ENCODE results near the gene IRAK1. TPM values are rescaled to one million over a fixed set of nuclear protein-coding genes. Genes with fewer than 3 reads are reported as not detected.

Gene IRAK1
- total and polyA plus RNA-seq, 10 of the 15 experiments (the other 5 are each of a cell fraction or from before 2014, with no cell fraction given): 4.2 to 136 (median 39.5) TPM

DNA sequence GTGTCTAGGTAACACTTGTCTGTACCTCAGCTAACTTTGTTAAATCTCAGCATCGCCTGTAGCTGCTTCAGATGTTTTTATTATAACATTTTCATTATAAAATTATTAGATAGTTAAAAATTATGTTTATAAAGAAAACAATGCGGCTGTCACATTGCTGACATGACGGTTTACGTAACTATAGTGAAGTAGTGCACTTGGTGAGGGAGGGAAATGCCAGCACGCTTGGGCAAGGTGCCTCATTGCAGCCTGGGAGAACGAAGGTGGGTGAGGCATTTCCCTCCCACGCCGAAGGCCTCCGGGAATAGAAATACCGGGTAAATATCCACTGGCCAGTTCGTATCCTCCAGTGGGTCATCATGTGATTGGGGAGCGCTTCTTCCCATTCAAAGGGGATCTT lies 31.2 kb downstream of the IRAK1 start (continued):
- TF ChIP-seq NFIC (IDR thresholded peaks at IDR 0.05; ENCODE audit: low read depth, low read length): no peak

DNA sequence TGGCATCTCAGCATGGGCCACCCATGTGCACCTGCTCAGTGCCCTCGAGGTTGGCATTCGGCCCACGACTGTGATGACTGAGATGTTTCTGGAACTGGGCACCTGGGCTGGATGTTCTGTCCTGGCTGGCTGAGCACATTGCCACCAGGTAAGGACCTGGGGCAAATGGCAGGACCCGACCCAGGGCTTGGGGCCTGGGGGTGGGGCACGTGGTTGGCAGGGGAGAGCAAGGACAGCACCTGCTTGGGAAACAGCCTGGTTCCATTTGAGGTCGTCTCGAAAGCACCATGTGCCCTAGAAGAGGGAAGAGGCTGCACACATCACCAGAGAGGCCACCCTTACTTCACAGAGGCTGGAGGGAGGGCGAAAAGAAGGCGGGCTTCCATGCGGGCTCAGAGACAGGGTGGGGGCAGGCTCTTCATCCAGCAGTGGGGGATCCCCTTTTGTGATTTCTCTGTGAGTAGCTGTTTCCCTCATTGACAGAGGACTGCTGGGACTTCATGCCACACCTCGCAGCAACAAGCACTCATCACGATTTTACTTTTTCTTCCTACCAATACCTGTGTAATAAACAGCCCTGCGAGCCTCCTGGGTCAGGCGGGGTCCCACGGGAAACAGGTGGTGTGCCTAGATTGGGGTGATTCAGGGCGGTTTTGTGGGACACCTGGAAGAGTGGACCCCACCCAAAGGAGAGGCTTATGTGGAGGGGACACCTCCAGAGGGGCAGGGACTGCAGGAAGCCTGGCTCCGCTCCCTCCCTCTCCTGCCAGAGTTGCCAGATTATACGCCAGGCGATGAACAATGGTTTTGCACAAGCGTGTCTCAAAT lies 35.1 kb downstream of the IRAK1 start:
- FAIRE-seq (no peak), ATAC-seq (peak; percentile 73), DNase-seq (ENCODE audit: low read depth, low spot score) (no peak)
- BruUV-seq (replicated peaks): no TSS peak
- 0 out of 2 replicates have a peak overlapping the region, but pooled peaks have one; percentile 9 for H3K4me3 ChIP-seq
- H3K4me1 ChIP-seq (ENCODE audit: control insufficient read depth, insufficient read depth, low read length): peaks cover 39% of the 10 kb centered on the region
- H3K9me3 ChIP-seq (replicated peaks; ENCODE audit: control insufficient read depth, insufficient read depth, low read length): no peaks in the 10 kb centered on the region; the same call in 1 of the 3 replicates
- in situ Hi-C loops (cut with MboI) (loop anchor here (10.0 kb wide), 1 partner anchor 60 kb away; the partner anchor contains the start of gene ARHGAP4), intact Hi-C loops (cut with micrococcal nuclease; ENCODE audit: unreplicated experiment) (loop anchor here (1.0 kb wide), 1 partner anchor 20 kb away; no protein-coding TSS in a partner anchor)
- ChIA-PET RAD21 (ENCODE audit: unreplicated experiment) (interaction anchor here (0.6 to 1.9 kb wide), 5 partner anchors 9 to 24 kb away, joined by 3 to 12 read pairs (median 3); no protein-coding TSS in a partner anchor), POLR2A (interaction anchor here (0.6 to 2.4 kb wide), 10 partner anchors 11 to 52 kb away, joined by 3 to 12 read pairs (median 5); partner anchors contain the start of gene TMEM187), CTCF (interaction anchor here (1.0 to 1.9 kb wide), 6 partner anchors 13 to 60 kb away, joined by 3 to 5 read pairs (median 3); partner anchors contain the start of genes ARHGAP4 and HCFC1), SMC1A (ENCODE audit: uncharacterized antibody, unreplicated experiment) (interaction anchor here (1.1 to 2.6 kb wide), 3 partner anchors 17 to 30 kb away, joined by 3 to 9 read pairs (median 3); no protein-coding TSS in a partner anchor)
- H3K9ac ChIP-seq (ENCODE audit: control insufficient read depth, insufficient read depth, low read length): peak overlapping the region; percentile 78
- no peaks in the 10 kb centered on the region for H3K27me3 ChIP-seq (replicated peaks in 1 of 2; ENCODE audit: control insufficient read depth in 2 of 2, insufficient read depth in 2 of 2, low read length in 1 of 2)
- peak overlapping the region; percentile 88 for H3K27ac ChIP-seq (ENCODE audit: control insufficient read depth, insufficient read depth)
- H3K79me2 ChIP-seq (ENCODE audit: control insufficient read depth, insufficient read depth, low read length): no peaks in the 10 kb centered on the region; the same call in 1 of the 2 replicates
- H3K4me2 ChIP-seq (ENCODE audit: control insufficient read depth, insufficient read depth): peak overlapping the region; percentile 71
- H4K20me1 ChIP-seq (ENCODE audit: control insufficient read depth, insufficient read depth): no peaks in the 10 kb centered on the region
- TF ChIP-seq, protein P1, sequence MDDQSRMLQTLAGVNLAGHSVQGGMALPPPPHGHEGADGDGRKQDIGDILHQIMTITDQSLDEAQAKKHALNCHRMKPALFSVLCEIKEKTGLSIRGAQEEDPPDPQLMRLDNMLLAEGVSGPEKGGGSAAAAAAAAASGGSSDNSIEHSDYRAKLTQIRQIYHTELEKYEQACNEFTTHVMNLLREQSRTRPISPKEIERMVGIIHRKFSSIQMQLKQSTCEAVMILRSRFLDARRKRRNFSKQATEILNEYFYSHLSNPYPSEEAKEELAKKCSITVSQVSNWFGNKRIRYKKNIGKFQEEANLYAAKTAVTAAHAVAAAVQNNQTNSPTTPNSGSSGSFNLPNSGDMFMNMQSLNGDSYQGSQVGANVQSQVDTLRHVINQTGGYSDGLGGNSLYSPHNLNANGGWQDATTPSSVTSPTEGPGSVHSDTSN (IDR thresholded peaks at IDR 0.05; ENCODE audit: insufficient replicate concordance, low read depth, low read length): no peak
- no peak for TF ChIP-seq ZNF217 (IDR thresholded peaks at IDR 0.05)
- TF ChIP-seq RCOR1 (conservative IDR thresholded peaks at IDR 0.05; ENCODE audit: low read depth, low read length): no peak
- 0 out of 2 replicates have a peak, but pooled peaks have one; percentile 45 for TF ChIP-seq SMAD5 (IDR thresholded peaks at IDR 0.05; ENCODE audit: low read depth)
- no peak for TF ChIP-seq KDM1A (IDR thresholded peaks at IDR 0.05; ENCODE audit: borderline replicate concordance)
- TF ChIP-seq, protein P2, sequence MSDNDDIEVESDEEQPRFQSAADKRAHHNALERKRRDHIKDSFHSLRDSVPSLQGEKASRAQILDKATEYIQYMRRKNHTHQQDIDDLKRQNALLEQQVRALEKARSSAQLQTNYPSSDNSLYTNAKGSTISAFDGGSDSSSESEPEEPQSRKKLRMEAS (IDR thresholded peaks at IDR 0.05; ENCODE audit: low read depth, low read length): peak; percentile 26; the same call in 1 of the 2 replicates
- no peak for TF ChIP-seq TCF12 (IDR thresholded peaks at IDR 0.05; ENCODE audit: low read depth, low read length)
- TF ChIP-seq, protein P3, sequence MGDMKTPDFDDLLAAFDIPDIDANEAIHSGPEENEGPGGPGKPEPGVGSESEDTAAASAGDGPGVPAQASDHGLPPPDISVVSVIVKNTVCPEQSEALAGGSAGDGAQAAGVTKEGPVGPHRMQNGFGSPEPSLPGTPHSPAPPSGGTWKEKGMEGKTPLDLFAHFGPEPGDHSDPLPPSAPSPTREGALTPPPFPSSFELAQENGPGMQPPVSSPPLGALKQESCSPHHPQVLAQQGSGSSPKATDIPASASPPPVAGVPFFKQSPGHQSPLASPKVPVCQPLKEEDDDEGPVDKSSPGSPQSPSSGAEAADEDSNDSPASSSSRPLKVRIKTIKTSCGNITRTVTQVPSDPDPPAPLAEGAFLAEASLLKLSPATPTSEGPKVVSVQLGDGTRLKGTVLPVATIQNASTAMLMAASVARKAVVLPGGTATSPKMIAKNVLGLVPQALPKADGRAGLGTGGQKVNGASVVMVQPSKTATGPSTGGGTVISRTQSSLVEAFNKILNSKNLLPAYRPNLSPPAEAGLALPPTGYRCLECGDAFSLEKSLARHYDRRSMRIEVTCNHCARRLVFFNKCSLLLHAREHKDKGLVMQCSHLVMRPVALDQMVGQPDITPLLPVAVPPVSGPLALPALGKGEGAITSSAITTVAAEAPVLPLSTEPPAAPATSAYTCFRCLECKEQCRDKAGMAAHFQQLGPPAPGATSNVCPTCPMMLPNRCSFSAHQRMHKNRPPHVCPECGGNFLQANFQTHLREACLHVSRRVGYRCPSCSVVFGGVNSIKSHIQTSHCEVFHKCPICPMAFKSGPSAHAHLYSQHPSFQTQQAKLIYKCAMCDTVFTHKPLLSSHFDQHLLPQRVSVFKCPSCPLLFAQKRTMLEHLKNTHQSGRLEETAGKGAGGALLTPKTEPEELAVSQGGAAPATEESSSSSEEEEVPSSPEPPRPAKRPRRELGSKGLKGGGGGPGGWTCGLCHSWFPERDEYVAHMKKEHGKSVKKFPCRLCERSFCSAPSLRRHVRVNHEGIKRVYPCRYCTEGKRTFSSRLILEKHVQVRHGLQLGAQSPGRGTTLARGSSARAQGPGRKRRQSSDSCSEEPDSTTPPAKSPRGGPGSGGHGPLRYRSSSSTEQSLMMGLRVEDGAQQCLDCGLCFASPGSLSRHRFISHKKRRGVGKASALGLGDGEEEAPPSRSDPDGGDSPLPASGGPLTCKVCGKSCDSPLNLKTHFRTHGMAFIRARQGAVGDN (IDR thresholded peaks at IDR 0.05): peak; percentile 91
- TF ChIP-seq CBX3 (IDR thresholded peaks at IDR 0.05; ENCODE audit: borderline replicate concordance, low read depth): no peak
- peak; percentile 43; the same call in 1 of the 2 replicates for TF ChIP-seq POLR2A (IDR thresholded peaks at IDR 0.05; ENCODE audit: low read depth, low read length)
- peak overlapping the region; percentile 21 for H2AFZ ChIP-seq (ENCODE audit: control insufficient read depth, low read depth, low read length)
- no peaks in the 10 kb centered on the region for H3K36me3 ChIP-seq (ENCODE audit: control insufficient read depth in 2 of 2, insufficient read depth in 2 of 2, low read length in 1 of 2)
- 35% methylated on average over 20 of the region's 20 CpGs for WGBS (ENCODE audit: insufficient coverage, insufficient replicate concordance, low lambda C conversion rate, missing lambda C conversion rate)
